Gastrocnemius medialis (tissue), 4 donors: ENCODE measurements around the gene FLACC1.

Experiments
- CTCF ChIP-seq, 5 experiments: fragments of 450-650 bp in 3 of 5; fragments of 200-600 bp in 2 of 5; sonication (generic) in 2 of 5; IDR thresholded peaks in 4 of 5; conservative IDR thresholded peaks in 1 of 5; 1 replicate in 4 of 5; 2 replicates in 1 of 5; pipeline ENCODE4 v1.5.1; 2016 to 2019; ENCODE audit warnings: antibody characterized with exemption in 5 of 5, mild to moderate bottlenecking in 3 of 5, moderate library complexity in 3 of 5
- POLR2A ChIP-seq, 2 donors: fragments of 450-650 bp; IDR thresholded peaks; one replicate each; pipeline ENCODE4 v1.6.1; 2017; ENCODE audit warnings: antibody characterized with exemption in 2 of 2, mild to moderate bottlenecking in 2 of 2, moderate library complexity in 2 of 2

GRCh38 chr2:201406077-201406662 lies 49.0 kb upstream of the FLACC1 start:
- TF ChIP-seq CTCF (IDR thresholded peaks at IDR 0.05 in 4 of 5, conservative IDR thresholded peaks at IDR 0.05 in 1 of 5) (no peak), POLR2A (IDR thresholded peaks at IDR 0.05) (no peak)
